Measurements from ENCODE around the gene DNAL4. TPM values are rescaled to one million over a fixed set of nuclear protein-coding genes. Genes with fewer than 3 reads are reported as not detected.

The DNAL4 gene
- total RNA-seq, 4 donors from 2014 or later, result 5.8 to 14.3 (median 8.8) TPM

GRCh38 chr22:38826801-38827200, 32.9 kb upstream of the DNAL4 start:
- TF ChIP-seq CTCF (IDR thresholded peaks at IDR 0.05; ENCODE audit: low read depth), result no peak

GRCh38 chr22:38826386-38826785, 32.4 kb upstream of the DNAL4 start:
- no peak for TF ChIP-seq CTCF (IDR thresholded peaks at IDR 0.05; ENCODE audit: low read depth)

GRCh38 chr22:38824585-38824984, 30.6 kb upstream of the DNAL4 start:
- TF ChIP-seq CTCF (IDR thresholded peaks at IDR 0.05; ENCODE audit: low read depth), result no peak

DNA sequence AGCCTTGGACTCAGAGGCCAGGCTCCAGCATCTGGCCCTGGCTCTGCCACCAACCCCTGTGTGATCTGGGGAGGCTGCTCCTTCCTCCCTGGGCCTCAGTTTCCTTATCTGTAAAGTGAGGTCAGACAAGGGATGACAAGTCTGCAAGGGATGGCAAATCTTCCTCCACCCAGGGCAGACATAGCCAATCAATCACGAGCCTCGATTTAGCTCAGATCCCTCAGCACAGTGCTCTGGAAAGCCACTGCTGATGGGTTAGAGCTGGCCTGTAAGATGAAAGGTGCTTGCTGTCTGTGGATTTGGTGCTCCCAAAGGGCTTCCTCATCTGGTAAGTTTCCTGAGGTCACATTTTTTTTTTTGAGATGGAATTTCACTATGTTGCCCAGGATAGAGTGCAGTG, 29.7 kb upstream of the DNAL4 start:
- TF ChIP-seq CTCF (IDR thresholded peaks at IDR 0.05; ENCODE audit: low read depth), result no peak

GRCh38 chr22:38823076-38823475, 29.1 kb upstream of the DNAL4 start:
- TF ChIP-seq CTCF (IDR thresholded peaks at IDR 0.05; ENCODE audit: low read depth), result no peak

DNA sequence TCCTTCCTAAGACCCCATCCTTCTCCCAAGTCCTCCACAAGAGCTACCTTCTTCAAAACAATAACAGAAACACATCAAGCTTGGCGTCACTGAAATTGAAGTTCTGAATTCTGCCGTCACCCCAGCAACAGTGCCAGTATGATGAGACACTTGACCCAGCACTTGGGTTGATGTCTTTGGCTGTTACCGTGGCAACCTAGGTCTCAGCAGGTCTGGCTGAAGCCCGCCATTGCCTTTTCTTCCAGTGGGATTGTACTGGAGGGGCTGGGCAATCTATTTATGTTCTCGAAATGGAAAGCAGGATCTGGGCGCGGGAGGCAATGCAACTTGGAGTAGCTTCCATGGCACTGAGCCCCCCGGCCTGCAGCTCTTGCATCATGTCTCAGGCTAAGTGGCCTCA, 26.1 kb upstream of the DNAL4 start:
- no peak for TF ChIP-seq CTCF (IDR thresholded peaks at IDR 0.05; ENCODE audit: low read depth)

DNA sequence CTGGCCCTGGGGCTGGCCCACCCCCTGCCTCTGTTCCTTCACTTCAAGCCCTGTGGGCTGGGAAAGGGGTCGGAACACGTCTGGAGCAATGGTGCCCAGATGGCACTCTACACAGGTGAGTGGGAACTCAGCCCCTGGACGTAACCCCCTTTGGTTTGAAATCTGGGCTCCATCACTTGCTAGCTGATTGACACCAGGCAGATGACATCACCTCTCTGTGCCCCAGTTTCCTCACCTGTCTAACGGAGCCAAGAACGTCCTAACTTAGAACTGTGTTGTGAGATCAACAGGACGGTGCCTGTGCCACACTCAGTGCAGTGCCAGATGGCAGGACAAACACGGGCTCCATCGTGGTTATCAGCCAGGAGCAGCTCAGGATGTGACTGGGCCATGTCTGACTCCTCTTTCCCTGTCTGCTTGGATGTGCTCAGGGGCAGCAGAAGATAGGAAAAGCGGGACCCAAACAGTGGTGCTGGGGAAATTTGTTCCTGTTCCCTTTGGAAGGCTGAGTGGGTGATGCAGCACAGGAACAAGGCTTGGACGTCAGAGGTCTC, 25.5 kb upstream of the DNAL4 start:
- no peak for TF ChIP-seq CTCF (IDR thresholded peaks at IDR 0.05; ENCODE audit: low read depth)
